ENCODE data around the gene SP2.

Gene SP2

DNA sequence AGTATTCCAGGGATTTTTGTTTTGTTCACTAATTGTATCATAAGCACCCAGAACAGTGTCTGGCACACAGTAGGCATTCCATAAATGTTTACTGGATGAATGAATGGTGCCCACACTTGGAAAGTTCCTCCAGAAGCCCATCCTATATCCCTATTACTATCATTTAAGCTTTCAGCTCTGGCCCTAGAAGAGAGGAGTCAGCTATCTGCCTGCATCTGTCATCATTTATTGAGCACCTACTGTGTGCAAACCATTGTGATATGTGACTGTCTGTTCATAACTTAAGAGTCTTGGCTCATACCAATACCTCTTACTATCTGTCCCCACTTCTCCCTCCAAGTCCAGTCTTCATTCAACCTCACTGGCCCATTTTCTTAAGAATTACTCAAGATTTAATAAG is 25.0 kb upstream of the SP2 start:
- no peak for DNase-seq

DNA sequence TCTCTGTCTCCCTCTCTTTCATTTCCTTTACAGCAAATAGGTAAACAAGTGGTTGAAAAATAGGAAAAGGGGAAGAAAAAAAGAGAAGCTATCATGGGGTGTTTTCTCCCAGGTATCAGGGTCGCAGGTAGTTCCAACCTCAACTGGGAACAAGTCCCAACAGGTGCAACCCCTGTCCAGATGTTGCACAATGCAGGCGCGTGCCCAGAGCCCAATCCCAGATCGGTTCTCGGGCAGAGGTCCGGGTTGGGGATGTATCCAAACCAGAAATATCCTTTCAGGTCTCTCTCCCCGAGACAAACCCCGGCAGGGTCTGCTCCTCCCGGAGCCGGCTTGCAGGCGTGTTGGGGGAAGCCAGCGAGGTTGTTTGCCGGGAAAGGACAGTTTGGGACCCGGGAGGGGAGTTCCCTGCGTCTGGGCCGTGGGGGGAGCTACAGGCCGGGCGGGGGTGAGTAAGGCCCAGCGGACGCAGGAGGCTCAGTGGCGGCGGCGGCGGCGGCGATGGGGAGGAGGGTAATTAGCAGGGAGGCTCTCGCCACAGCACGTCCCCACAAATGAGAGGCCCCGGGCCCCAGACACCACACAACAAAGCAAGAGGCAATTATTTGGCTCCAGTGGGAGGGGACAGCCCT is 23.9 kb upstream of the SP2 start:
- no peak for DNase-seq

DNA sequence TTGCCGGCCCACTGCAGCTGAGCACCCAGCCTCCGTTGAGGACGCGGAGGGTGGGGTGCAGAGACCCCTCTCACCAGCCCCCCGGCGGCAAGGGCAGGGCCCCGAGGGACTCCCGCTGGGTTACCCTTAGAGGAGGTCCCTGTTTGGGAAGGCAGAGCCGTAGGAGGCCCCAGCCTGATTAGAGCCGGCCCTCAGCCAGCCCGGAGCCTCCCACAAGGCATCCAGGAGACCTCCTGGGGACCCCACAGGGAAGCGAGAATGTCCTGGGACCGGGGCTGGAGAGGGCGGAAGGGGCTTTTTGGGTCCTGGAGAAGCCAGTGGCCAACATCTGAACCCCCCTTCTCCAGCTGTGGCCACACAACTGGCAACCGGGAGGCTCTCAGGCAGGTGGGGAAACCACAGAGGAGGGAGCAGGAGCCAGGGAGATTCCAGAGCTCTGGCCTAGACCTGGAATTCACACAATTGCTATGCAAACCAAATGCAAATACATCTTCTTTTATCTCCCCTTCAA is 23.3 kb upstream of the SP2 start:
- no peak for DNase-seq

DNA sequence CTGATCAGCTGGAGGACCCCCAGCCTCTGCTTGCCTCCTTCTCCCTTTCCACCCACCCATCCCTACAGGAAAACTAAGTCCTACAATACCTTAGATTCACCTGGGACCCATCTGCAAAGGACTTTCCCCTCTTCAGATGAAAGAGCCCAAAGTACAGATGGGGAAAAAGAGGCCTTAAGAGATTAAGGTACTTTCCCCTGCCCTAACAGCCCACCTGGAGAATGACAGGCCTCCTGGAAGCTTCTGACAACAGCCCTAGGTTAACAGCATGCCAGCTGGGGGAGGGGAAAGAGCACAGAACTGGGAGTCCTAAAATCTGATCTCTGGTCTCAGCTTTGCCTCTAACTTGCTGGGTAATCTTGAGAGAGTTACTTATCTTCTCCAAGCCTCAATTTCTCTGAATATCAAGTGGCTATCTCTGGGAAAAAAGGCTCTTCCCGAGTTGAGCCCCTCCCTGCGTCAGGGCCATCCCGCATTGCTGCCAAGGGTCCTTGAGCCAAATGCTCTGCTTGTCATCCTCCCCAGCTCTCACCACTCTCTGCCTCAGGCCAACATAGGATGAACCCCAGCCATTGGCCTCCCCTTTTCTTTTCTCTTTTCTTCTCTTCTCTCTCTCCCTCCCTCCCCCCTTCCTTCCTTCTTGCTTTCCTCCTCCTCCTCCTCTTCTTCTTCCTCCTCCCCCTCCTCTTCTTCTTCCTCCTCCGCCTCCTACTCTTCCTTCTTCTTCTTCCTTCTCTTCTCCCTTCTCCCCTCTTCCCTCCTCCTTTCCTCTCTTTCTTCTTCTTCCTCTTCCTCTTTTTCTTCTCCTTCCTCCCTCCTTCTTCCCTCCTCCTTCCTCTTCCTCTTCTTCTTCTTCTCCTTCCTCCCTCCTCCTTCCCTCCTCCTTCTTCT is 22.6 kb upstream of the SP2 start:
- DNase-seq: no peak

DNA sequence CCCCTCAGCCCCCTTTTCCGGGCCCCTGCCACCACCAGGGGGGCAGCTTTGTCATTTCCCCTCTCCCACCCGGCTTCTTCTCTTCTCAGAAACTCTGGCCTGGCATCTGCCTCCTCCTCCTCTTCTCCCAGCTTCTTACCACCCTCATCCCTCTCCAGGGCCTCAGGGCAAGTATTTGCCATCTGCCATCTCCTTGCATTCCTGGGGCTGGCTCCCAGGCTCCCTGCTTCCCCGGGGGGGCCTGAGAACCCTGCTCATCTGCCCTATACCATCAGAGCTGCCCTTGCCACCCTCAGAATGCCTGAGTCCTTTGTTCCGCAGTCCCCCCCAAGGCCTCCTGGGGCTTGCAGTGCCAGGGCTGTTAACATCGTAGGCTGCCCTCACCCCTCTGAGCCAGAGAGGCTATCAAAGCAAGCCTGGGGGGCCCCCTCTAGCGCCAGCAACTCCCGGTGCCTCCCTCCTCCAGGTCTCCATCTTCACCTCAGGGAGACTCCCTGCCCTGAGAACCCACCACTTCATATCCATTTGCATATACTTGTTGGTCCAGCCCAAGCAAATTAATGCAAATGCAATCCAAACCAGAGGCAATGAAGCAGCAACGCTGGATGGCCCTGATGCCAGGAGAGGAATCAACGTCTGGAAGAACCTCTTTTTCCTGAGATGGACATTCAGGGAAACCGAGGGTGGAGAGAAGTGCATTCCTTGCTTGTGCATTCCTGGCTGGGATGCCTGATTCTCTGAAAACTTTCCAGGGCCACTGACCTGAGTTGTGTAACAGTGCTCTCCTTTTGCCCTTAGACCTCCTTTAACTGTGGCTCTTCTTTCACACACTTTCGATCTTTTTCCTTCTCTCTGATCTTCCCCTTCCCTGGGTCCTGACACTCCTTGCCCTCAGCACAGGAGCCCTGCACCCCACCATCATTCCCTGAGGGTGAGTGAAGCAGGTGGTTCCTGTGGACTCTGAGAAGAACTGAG is 20.7 kb upstream of the SP2 start:
- no peak for DNase-seq

DNA sequence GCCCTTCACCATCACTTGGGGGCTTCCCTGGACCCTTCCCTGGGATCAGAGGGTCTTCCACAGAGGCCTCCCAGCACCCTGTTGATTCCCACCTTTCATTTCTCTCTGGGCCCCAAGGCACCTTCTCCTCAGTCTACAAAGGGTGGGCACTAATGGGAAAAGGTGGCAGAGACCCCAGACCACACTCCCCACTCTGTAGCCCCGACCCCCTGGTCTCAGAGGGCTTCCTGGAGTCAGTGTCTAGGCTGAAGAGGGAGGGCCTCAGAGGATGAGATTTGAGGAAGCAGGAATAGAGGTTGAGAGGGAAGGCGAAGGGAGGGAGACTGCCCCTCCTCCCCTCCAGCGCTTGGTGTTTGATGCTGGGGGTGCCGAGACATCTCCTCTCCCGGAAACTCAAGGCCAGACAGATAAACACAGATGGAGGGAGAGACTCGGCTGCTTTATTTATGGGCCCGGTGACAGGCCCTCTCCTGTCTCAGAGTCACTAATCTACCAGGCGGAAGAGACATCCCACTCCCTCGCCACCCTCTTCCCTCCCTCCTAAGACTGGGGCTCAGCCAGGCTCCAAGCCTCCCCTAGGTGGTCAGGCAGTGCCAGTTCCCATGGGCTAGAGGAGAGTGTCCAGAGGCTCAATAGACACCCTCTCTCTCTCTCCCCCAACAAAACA is 18.5 kb upstream of the SP2 start:
- no peak for DNase-seq

DNA sequence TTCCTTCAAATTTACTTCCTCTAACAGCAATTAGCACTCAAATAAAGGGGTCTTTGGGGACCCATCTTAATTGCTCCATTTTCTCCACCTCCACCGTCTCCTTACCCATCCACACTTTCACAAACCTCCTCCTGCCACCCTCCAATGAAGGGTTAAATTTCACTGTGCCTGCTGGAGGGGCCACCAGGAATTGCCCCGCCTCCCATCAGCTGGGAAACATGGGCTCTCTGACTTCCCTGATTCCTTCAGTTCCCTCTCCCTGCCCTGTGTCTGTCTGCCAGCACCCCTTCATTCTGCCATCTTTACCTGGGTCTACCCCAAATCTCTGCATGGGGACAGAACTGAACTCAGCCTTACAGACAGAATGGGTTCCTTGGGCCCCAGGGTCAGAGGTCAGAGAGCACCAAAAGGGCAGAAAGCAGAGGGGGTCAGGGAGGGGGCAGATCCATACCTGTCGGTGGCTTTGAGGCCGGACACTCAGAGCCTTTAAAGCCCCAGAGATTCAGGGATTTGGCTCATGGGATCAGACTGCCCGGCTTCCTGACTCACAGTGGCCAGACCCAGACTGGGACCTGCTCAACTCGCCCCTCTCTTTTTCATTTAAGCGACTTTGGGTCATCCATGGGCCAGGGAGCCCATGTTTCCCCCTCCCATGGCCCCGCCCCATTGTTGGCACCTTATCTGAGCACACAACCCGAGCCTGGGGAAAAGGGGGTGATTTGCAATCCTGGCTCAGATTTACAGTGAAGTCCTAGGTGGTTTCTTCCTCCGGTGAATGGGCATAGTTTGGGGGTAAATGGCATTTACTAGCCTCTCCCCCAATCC is 17.6 kb upstream of the SP2 start:
- no peak for DNase-seq

DNA sequence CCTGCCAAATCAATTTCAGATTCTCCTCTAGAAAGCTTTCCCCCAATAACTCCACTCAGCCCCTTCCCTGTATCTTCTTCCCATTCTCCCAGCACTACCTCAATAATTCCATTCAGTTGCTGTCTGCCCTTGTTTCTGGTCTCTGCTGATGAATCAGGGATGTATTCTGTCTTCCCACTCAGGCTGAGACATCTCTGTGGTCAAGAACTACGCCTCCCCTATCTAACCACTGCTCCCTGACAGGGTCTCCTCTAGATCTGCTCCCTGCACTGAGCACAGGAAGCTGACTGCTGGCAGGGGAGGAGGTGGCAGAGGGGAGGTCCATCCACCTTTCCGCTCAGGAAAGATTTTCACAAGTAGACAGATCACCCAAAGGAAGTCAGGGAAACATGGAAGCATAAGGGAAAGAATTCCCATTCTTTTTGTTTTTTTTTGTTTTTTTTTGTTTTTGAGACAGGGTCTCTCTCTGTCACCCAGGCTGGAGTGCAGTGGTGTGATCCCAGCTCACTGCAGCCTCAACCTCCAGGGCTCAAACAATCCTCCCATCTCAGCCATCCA is 16.9 kb upstream of the SP2 start:
- no peak for DNase-seq

DNA sequence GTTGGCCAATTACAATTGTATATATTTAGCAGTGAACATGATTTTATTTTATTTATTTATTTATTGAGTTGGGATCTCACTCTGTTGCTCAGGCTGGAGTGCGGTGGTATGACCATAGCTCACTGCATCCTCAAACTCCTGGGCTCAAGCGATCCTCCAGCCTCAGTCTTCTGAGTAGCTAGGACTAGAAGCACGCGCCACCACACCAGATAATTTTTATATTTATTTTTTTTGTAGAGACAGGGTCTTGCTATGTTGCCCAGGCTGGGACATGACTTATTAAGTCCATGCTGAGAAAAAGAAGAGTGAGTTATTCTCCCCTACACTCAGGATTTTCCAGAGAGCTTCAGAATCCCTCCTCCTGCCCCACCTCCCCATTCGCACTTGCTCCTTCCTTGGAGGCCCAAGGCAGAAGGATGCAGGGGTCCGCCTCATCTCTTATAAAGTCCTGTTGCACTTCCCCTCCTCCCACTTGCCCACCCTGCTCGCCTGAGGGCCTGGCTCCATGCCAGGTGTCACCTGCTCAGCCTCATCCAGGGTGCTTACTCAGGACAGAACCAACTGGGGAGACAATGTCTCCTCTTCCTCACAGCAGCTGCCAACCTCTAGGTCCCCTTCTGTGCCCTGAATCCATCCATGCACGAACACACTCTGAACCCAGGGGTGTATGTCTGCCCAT is 16.1 kb upstream of the SP2 start:
- no peak for DNase-seq

DNA sequence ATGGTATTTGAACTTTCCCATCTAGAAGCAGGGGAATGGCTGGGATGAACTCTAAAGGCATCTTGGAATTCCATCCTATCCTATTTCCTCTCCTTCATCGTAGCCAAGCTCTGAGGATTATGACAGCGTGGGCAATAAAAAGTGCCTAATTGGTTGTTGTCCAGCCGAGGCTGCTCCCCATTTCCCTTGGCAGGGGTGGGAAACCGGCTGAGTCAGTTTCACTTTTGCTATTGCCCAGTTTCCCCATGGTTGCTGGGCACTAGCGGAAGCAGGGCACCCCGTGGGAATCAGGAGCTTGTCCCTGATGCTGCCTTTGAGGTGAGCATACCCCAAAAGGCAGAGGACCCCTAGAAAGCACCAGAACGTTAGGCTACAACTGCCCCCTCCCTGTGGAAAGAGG is 13.8 kb upstream of the SP2 start:
- DNase-seq: no peak

DNA sequence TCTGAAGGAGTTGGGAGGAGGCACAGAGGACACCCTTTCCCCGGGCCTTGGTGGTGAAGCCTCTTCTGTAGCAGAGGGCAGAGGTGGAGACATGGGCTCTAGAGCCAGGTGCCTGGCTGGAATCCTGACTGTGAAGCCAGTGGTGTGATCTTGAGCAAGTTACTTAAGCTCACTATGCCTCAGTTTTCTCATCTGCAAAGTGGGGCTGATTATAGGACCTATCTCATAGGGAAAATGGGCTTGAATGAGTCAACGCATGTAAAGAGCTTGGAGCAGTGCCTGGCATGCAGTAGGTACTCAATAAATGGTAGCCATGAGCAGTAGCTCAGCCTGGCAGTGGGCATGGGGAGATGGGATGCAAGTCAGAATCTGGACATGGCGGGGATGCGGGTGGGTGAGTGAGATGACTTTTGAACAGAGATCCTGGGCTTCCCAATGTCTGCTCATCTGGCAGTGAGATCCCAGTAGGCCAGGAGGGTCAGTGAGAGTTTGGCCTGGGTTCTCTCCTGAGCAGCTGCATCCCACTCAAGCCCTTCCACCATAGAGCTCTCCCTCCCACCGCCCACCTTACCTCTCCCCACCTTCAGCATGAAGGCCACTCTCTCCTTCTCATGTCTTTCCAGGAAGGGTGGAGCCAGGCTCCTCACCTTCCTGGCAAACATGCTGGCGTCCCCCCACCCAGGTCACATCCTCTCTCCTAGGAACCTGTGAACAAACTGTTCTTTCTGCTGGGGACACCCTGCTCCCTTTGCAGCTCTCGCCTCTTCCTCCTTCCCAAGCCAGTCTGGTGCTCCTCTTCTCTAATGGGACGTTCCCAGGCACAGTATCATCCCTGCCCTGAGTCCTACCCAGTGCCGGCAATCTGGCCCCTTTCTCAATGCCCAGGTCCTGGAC is 13.1 kb upstream of the SP2 start:
- DNase-seq: no peak

DNA sequence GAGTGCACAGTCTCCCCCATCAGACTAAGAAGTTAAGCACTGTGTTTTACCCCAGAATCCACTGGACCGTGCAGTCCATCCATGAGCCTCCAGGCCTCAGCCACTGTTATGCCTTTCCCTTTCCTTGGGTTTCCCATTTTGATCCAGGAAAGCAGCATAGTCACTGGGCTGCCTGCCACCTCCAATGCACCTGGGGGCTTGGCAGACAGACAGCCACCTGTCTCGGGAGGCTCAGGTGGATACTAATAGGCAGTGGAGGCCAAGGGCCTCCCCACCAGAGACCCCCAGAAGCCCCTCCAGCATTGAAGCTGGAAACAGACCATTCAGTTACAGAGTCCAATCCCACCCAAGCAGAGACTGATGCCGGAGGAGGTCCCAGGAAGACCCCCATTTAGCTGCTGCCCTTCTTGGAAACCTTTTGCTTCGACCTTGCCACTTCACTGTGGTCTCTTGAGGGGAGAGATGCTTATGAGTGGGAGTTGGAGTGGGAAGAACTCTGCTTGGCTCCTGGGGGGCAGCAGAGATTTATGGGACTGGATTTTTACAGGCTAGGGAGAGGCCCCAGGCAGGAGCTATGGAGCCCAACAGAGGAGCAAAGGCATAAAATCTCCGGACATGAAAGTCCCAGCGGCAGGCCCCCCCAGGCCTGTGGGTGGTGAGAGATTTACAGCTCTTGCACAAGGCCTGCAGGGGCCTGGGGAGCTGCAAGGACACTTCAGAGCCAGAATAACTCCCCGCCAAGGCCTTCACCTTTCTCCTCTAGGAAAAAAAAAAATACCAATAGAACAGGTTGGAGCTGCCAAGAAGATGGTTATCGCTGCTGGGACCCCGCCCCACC is 12.2 kb upstream of the SP2 start:
- no peak for DNase-seq

DNA sequence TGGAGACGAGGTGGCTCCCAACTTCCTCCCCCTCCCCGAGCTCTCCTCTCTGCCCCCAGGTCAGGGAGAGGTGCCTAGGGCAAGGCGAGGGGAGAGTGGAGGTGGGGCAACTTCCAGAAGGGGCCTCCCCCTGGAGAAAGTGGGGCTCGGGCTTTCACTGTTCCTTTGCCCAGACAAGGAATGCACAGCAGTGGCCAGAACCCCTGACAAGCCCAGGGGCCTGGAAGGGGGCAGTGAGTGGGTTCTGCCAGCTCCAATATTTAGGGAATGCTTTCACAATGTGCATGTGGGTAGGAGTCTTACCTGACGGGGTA is 11.7 kb upstream of the SP2 start:
- no peak for DNase-seq

DNA sequence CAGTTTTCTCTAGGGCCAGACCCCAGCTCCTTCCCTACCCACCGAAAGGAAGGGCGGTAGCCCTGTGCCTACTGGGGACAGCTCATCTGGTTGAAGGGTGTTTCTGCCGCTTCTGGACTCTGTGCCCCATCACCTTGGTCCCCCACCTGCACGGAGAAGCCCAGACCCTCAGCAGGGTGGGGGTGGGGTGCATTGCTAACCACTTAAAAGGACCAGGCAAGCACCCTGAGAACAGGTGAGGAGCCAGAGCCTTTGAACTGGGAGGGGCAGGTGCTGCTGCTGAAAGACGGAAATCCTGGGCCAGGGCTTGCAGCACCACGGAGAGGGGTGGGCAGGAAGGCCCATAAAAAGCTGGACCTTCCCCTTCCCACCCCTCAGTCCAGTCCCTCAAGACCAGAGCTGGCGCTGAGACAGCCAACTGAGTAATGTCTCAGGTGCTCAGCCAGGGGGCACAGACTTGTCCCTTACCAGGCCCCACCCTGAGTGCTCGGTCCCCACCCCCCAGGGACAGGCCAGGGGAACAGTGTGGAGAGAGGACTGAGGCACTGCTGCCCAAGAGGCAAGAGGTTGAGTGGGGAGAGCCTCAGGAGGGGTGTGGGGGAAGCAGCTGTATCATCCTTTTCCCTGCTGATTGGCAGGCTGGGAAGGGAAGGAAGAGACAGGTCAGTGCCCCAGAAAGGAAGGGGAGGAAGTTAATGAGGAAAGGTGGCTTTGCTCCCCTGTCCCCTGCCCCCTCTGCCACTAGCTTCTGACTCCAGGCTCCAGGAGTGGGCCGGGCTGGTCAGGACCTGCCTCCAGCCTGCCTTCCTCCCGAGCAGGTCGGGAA is 10.9 kb upstream of the SP2 start:
- DNase-seq: no peak

DNA sequence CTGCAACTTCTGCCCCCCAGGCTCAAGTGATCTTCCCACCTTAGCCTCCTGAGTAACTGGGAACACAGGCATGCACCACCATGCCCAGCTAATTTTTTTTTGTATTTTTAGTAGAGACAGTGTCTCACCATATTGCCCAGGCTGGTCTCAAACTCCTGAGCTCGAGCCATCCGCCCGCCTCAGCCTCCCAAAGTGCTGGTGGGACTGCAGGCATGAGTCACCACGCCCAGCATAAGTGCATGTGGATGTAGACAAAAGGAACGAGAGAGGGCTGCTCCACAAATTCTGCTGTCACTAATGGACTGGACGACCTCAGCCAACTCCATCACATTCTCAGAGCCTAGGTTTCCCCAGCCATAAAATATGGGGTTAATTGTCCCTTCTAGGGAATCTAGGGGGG is 7.7 kb upstream of the SP2 start:
- no peak for DNase-seq

DNA sequence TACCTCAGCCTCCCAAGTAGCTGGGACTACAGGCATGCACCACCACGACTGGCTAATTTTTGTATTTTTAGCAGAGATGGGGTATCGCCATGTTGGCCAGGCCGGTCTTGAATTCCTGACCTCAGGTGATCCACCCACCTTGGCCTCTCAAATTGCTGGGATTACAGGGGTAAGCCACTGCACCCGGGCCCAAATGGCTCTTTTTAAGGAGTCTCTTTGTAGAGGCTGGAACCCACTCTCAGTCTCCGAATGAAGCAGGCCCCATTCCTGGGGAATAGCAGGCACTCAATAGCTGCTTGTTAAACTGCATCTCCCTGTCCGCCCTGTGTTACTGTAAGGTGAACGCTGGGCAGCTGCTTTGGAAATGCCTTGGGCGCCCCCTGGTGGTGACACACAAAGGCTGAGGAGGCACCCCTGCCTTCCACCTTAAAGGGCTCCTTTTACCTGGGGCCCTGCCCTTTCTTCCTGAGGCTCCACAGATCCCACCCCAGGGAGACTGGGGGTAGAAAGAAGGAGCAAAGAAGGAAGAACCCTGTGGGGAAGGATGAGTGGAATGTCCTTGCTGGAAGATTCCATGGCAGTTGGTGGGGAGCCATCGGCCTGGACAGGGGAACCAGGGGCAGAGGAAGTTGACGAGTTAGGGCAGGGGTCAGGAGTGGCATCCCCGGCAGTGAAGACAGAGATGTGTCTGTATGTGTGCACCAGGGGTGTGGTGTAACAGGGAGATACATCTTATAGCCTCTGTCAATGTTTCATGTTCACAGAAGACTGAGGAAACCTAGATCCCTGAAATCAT is 6.1 kb upstream of the SP2 start:
- DNase-seq: peak; percentile 92

DNA sequence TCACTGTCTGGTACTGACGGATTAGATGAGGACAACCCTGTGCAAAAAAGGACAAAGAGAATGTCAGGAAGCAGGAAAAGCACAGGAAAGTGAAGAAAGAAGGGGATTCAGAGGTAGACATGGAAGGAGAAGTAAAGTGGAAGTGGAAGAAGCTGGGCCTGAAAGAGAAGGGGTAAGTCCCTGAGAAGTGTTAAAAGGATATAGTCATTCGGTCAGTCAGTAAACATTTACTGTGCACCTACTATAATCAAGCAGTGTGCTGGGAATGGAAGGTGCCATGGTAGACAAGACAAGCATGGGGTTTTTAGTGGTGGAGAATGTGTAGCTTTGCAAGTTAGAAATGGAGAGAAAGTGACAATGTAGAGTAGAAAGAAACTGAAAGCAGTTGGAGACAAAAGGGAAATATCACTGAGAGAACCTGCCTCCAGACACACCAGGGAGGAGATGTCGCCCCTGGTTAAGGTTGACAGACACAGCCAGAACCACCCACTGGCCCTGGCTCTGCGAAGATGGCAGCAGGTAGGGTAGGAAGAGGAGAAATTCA is 4.4 kb upstream of the SP2 start:
- no peak for DNase-seq
